HUES64 (cell line): ENCODE measurements around the gene ITGA5.
A peak's percentile ranks its signal among the peaks of the same experiment; 100 is the strongest.

Source experiments
- H3K27ac ChIP-seq: 2 replicates; pipeline ENCODE4 v1.7.0; 2013; ENCODE audit warnings: low read depth, low read length, inconsistent platforms
- H3K27me3 ChIP-seq: 2 replicates; pipeline ENCODE4 v1.6.1; 2013; ENCODE audit warnings: mild to moderate bottlenecking, low read length; ENCODE audit not compliant: insufficient read depth
- H3K36me3 ChIP-seq: 2 replicates; pipeline ENCODE4 v1.6.1; 2013; ENCODE audit warnings: mild to moderate bottlenecking, low read length; ENCODE audit not compliant: insufficient read depth
- H3K4me1 ChIP-seq: 2 replicates; pipeline ENCODE4 v1.6.1; 2013; ENCODE audit warnings: mild to moderate bottlenecking, low read length, moderate library complexity; ENCODE audit not compliant: insufficient read depth
- H3K4me3 ChIP-seq: 2 replicates; pipeline ENCODE4 v1.5.1; 2013; ENCODE audit warnings: mild to moderate bottlenecking, low read length, moderate library complexity
- H3K9ac ChIP-seq: 2 replicates; pipeline ENCODE4 v1.6.1; 2013; ENCODE audit warnings: mild to moderate bottlenecking, low read depth, low read length
- H3K9me3 ChIP-seq: 2 replicates; pipeline ENCODE4 v1.6.1; 2013; ENCODE audit warnings: low read depth, low read length; ENCODE audit not compliant: insufficient read depth
- WGBS: fragments of 150-250, 120-280 bp; methylation state at CpG from one replicate; pipeline ENCODE4 v1.1.7; 2013; ENCODE audit warnings: missing lambda C conversion rate; 5-methylcytosine and 5-hydroxymethylcytosine counted together

Gene ITGA5

GRCh38 chr12:54443446-54443845 is 24.4 kb upstream of the ITGA5 start:
- no peak overlapping the region for H3K9ac ChIP-seq
- H3K27me3 ChIP-seq = peaks cover 68% of the 10 kb centered on the region
- WGBS = 93% methylated on average over 4 of the region's 4 CpGs
- H3K4me3 ChIP-seq = no peak overlapping the region
- H3K36me3 ChIP-seq = no peaks in the 10 kb centered on the region
- H3K4me1 ChIP-seq = peaks cover 11% of the 10 kb centered on the region; the same call in 1 of the 2 replicates
- H3K9me3 ChIP-seq = no peaks in the 10 kb centered on the region
- H3K27ac ChIP-seq = no peak overlapping the region

GRCh38 chr12:54442961-54443360 is 23.9 kb upstream of the ITGA5 start:
- Histone ChIP-seq H3K27ac (no peak overlapping the region), H3K4me1 (peaks cover 11% of the 10 kb centered on the region; the same call in 1 of the 2 replicates), H3K27me3 (peaks cover 64% of the 10 kb centered on the region), H3K9me3 (no peaks in the 10 kb centered on the region), H3K9ac (no peak overlapping the region), H3K36me3 (no peaks in the 10 kb centered on the region), H3K4me3 (no peak overlapping the region)
- WGBS = 73% methylated on average over 1 of the region's 1 CpG

GRCh38 chr12:54442099-54442498 is 23.0 kb upstream of the ITGA5 start:
- Histone ChIP-seq H3K9ac (no peak overlapping the region), H3K27ac (no peak overlapping the region), H3K36me3 (no peaks in the 10 kb centered on the region), H3K4me3 (no peak overlapping the region), H3K4me1 (peaks cover 11% of the 10 kb centered on the region; the same call in 1 of the 2 replicates), H3K27me3 (peaks cover 55% of the 10 kb centered on the region), H3K9me3 (no peaks in the 10 kb centered on the region)
- 66% methylated on average over 2 of the region's 2 CpGs for WGBS

- H3K9ac ChIP-seq = no peak overlapping the region
- peaks cover 32% of the 10 kb centered on the region for H3K27me3 ChIP-seq
- H3K9me3 ChIP-seq = no peaks in the 10 kb centered on the region
- no peak overlapping the region for H3K4me3 ChIP-seq
- H3K36me3 ChIP-seq = no peaks in the 10 kb centered on the region
- no peak overlapping the region for H3K27ac ChIP-seq
- 58% methylated on average over 10 of the region's 10 CpGs for WGBS
- peaks cover 11% of the 10 kb centered on the region; the same call in 1 of the 2 replicates for H3K4me1 ChIP-seq
Measured at GRCh38 chr12:54439521-54440255, 20.6 kb upstream of the ITGA5 start.

GRCh38 chr12:54439096-54439495 is 20.0 kb upstream of the ITGA5 start:
- H3K4me3 ChIP-seq = no peak overlapping the region
- no peak overlapping the region for H3K9ac ChIP-seq
- no peaks in the 10 kb centered on the region for H3K9me3 ChIP-seq
- no peak overlapping the region for H3K27ac ChIP-seq
- H3K36me3 ChIP-seq = no peaks in the 10 kb centered on the region
- WGBS = 94% methylated on average over 1 of the region's 1 CpG
- peaks cover 11% of the 10 kb centered on the region; the same call in 1 of the 2 replicates for H3K4me1 ChIP-seq
- H3K27me3 ChIP-seq = peaks cover 26% of the 10 kb centered on the region

GRCh38 chr12:54438517-54438916 is 19.5 kb upstream of the ITGA5 start:
- Histone ChIP-seq H3K27me3 (peaks cover 22% of the 10 kb centered on the region), H3K9ac (no peak overlapping the region), H3K4me3 (no peak overlapping the region), H3K4me1 (peaks cover 11% of the 10 kb centered on the region; the same call in 1 of the 2 replicates), H3K36me3 (no peaks in the 10 kb centered on the region), H3K9me3 (no peaks in the 10 kb centered on the region), H3K27ac (no peak overlapping the region)
- 100% methylated on average over 1 of the region's 1 CpG for whole genome bisulfite sequencing

- Histone ChIP-seq H3K4me1 (peaks cover 12% of the 10 kb centered on the region), H3K27me3 (peaks cover 22% of the 10 kb centered on the region), H3K27ac (no peak overlapping the region), H3K36me3 (no peaks in the 10 kb centered on the region), H3K9me3 (no peaks in the 10 kb centered on the region), H3K9ac (no peak overlapping the region), H3K4me3 (no peak overlapping the region)
- WGBS = 88% methylated on average over 2 of the region's 3 CpGs
Measured at GRCh38 chr12:54437697-54438096, 18.6 kb upstream of the ITGA5 start.

GRCh38 chr12:54437243-54437642 is 18.2 kb upstream of the ITGA5 start:
- H3K27me3 ChIP-seq = peaks cover 22% of the 10 kb centered on the region
- H3K4me1 ChIP-seq = peaks cover 12% of the 10 kb centered on the region
- no peak overlapping the region for H3K9ac ChIP-seq
- no peaks in the 10 kb centered on the region for H3K36me3 ChIP-seq
- no peak overlapping the region for H3K4me3 ChIP-seq
- H3K27ac ChIP-seq = no peak overlapping the region
- no peaks in the 10 kb centered on the region for H3K9me3 ChIP-seq

GRCh38 chr12:54432815-54433164 is 13.7 kb upstream of the ITGA5 start:
- Histone ChIP-seq H3K36me3 (no peaks in the 10 kb centered on the region), H3K9me3 (no peaks in the 10 kb centered on the region), H3K27ac (no peak overlapping the region), H3K4me1 (peaks cover 31% of the 10 kb centered on the region), H3K9ac (no peak overlapping the region), H3K27me3 (peaks cover 28% of the 10 kb centered on the region), H3K4me3 (no peak overlapping the region)
- WGBS = 92% methylated on average over 4 of the region's 4 CpGs

GRCh38 chr12:54431911-54432814 is 13.1 kb upstream of the ITGA5 start:
- 39% methylated on average over 9 of the region's 9 CpGs for WGBS
- H3K27ac ChIP-seq = peak overlapping the region; percentile 39
- H3K9ac ChIP-seq = peak overlapping the region; percentile 18; the same call in 1 of the 2 replicates
- peaks cover 28% of the 10 kb centered on the region for H3K27me3 ChIP-seq
- H3K4me3 ChIP-seq = peak overlapping the region; percentile 14
- H3K9me3 ChIP-seq = no peaks in the 10 kb centered on the region
- peaks cover 33% of the 10 kb centered on the region for H3K4me1 ChIP-seq
- no peaks in the 10 kb centered on the region for H3K36me3 ChIP-seq

GRCh38 chr12:54430471-54431069 is 11.5 kb upstream of the ITGA5 start:
- Histone ChIP-seq H3K27me3 (peaks cover 34% of the 10 kb centered on the region), H3K4me1 (peaks cover 33% of the 10 kb centered on the region), H3K4me3 (no peak overlapping the region), H3K36me3 (no peaks in the 10 kb centered on the region), H3K9ac (no peak overlapping the region), H3K9me3 (no peaks in the 10 kb centered on the region), H3K27ac (no peak overlapping the region)
- 94% methylated on average over 5 of the region's 5 CpGs for WGBS
